ENCODE measurements around the gene GATA5. TPM values are rescaled to one million over a fixed set of nuclear protein-coding genes. Genes with fewer than 3 reads are reported as not detected.
"Not testable (repeated sequence)": the region's sequence is repeated elsewhere in the genome, so short reads cannot be mapped to it uniquely, and the experiment has no call there.

The GATA5 gene
- total RNA-seq, 3 donors from 2014 or later, result 0.73 TPM; not detected in 2

- Histone ChIP-seq H3K27me3 (peaks cover 0 to 36% of the 10 kb centered on the region in 2 donors), H3K9me3 (no peaks in the 10 kb centered on the region), H3K27ac (no peak overlapping the region), H3K4me1 (no peaks in the 10 kb centered on the region), H3K36me3 (no peaks in the 10 kb centered on the region), H3K4me3 (no peak overlapping the region)
- intact Hi-C loops (cut with DNase I; ENCODE audit: low total_unique reads), result loop anchor here (10.0 kb wide), 1 partner anchor 291 kb away; no protein-coding TSS in a partner anchor
- no peak for TF ChIP-seq CTCF (IDR thresholded peaks at IDR 0.05)
- DNase-seq (ENCODE audit: low spot score in 2 of 2), result no peak
These were observed 18.1 kb upstream of the GATA5 start for GRCh38 chr20:62493886-62494285.

GRCh38 chr20:62493253-62493885 is 17.6 kb upstream of the GATA5 start:
- no peak overlapping the region for H3K4me3 ChIP-seq
- no peaks in the 10 kb centered on the region for H3K36me3 ChIP-seq
- intact Hi-C loops (cut with DNase I; ENCODE audit: low total_unique reads), result loop anchor here (10.0 kb wide), 1 partner anchor 291 kb away; no protein-coding TSS in a partner anchor
- TF ChIP-seq POLR2A (IDR thresholded peaks at IDR 0.05), result no peak
- no peak for TF ChIP-seq POLR2AphosphoS5 (IDR thresholded peaks at IDR 0.05)
- no peak for TF ChIP-seq CTCF (IDR thresholded peaks at IDR 0.05)
- no peak for DNase-seq (ENCODE audit: low spot score in 2 of 2)
- H3K27me3 ChIP-seq, result peaks cover 0 to 38% of the 10 kb centered on the region in 2 donors
- no peak overlapping the region for H3K27ac ChIP-seq
- no peaks in the 10 kb centered on the region for H3K9me3 ChIP-seq
- no peaks in the 10 kb centered on the region for H3K4me1 ChIP-seq

DNA sequence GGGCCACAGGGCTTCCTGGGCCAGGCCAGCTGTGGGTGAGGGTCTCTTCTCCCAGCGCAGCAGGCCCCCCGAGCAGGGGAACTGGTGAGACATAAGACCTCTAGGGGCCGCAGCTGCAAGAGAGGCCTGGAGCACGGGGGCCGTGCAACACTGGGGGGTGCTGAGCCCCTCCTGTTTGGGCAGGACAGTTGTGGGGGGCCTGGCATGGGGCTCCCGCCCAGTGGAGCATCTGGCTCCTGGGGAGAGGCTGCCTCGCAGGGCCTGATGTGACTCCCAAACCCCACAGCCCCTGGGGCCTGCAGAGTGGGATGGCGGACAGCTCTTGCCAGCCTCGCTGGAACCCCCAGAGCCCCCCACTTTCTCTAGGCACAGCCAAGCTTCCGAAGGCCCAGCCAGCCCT is 16.9 kb upstream of the GATA5 start:
- no peak for DNase-seq (ENCODE audit: low spot score in 2 of 2)
- H3K27ac ChIP-seq, result no peak overlapping the region
- no peak overlapping the region for H3K4me3 ChIP-seq
- intact Hi-C loops (cut with DNase I; ENCODE audit: low total_unique reads), result loop anchor here (10.0 kb wide), 1 partner anchor 292 kb away; no protein-coding TSS in a partner anchor
- no peak for TF ChIP-seq CTCF (IDR thresholded peaks at IDR 0.05)
- no peak for TF ChIP-seq POLR2A (IDR thresholded peaks at IDR 0.05)
- no peak for TF ChIP-seq POLR2AphosphoS5 (IDR thresholded peaks at IDR 0.05)
- no peaks in the 10 kb centered on the region for H3K36me3 ChIP-seq
- no peaks in the 10 kb centered on the region for H3K9me3 ChIP-seq
- H3K27me3 ChIP-seq, result peaks cover 0 to 44% of the 10 kb centered on the region in 2 donors
- H3K4me1 ChIP-seq, result no peaks in the 10 kb centered on the region

GRCh38 chr20:62490783-62491182 is 15.0 kb upstream of the GATA5 start:
- H3K4me3 ChIP-seq; H3K27ac ChIP-seq; H3K4me1 ChIP-seq; DNase-seq (ENCODE audit: low spot score in 2 of 2); H3K36me3 ChIP-seq; H3K9me3 ChIP-seq: not testable (repeated sequence)
- peaks cover 0 to 50% of the 10 kb centered on the region in 2 donors for H3K27me3 ChIP-seq
- intact Hi-C loops (cut with DNase I; ENCODE audit: low total_unique reads), result loop anchor here (10.0 kb wide), 1 partner anchor 294 kb away; no protein-coding TSS in a partner anchor

DNA sequence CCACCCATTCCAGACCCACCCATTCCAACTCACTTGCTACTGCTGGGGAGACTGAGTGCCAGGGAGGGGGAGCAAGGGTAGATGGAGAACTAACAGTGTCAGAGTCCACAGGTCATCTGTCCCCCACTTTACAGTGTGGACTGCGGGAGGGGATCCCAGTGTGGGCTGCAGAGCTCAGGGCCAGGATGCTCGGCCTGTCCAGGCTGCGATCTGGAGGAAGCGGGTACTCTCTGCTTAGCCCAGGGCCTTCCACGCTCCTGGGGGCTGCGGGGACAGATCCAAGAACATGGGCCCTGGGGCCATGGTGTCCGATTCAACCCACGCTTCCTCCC is 14.1 kb upstream of the GATA5 start:
- Histone ChIP-seq H3K36me3 (no peaks in the 10 kb centered on the region), H3K27me3 (peaks cover 0 to 56% of the 10 kb centered on the region in 2 donors), H3K27ac (no peak overlapping the region), H3K4me3 (no peak overlapping the region), H3K9me3 (no peaks in the 10 kb centered on the region), H3K4me1 (no peaks in the 10 kb centered on the region)
- no peak for DNase-seq (ENCODE audit: low spot score in 2 of 2)
- no peak for TF ChIP-seq POLR2AphosphoS5 (IDR thresholded peaks at IDR 0.05)
- TF ChIP-seq CTCF (IDR thresholded peaks at IDR 0.05), result no peak
- TF ChIP-seq POLR2A (IDR thresholded peaks at IDR 0.05), result no peak
- intact Hi-C loops (cut with DNase I; ENCODE audit: low total_unique reads), result loop anchor here (10.0 kb wide), 1 partner anchor 295 kb away; no protein-coding TSS in a partner anchor
